GM12878 (cell line): ENCODE results near the gene ANKMY1. TPM values are rescaled to one million over a fixed set of nuclear protein-coding genes. Genes with fewer than 3 reads are reported as not detected.

ENCODE experiments used
- ATAC-seq: fragments of 200-7000 bp; cut with Tn5 transposase; 3 replicates; pipeline ENCODE4 v1.9.1; 2020; ENCODE audit warnings: mild to moderate bottlenecking, moderate library complexity
- BruUV-seq: library from RNA; stranded (reverse); fragments of 400-500 nt; replicated peaks from 2 replicates; lab custom pipeline; 2021; lab: Mats Ljungman, UMichigan
- CTCF ChIA-PET: fragments of 300-600 bp; sonication (Branson Sonifier 250); formaldehyde crosslinking; extraction: SDS; loops from one replicate; lab custom pipeline; 2021; ENCODE audit warnings: inconsistent platforms; lab: Yijun Ruan, JAX
- POLR2A ChIA-PET: fragments of 350-600 bp; formaldehyde crosslinking; extraction: SDS; loops from one replicate; lab custom pipeline; 2021; ENCODE audit warnings: inconsistent platforms; lab: Charles Lee
- RAD21 ChIA-PET: fragments of 300-600 bp; sonication (Branson Sonifier 250); formaldehyde crosslinking; loops from one replicate; lab custom pipeline; 2023; ENCODE audit warnings: antibody characterized with exemption; ENCODE audit not compliant: unreplicated experiment; lab: Charles Lee
- SMC1A ChIA-PET: fragments of 300-600 bp; sonication (Branson Sonifier 250); formaldehyde crosslinking; loops from one replicate; lab custom pipeline; 2023; ENCODE audit not compliant: unreplicated experiment, uncharacterized antibody; lab: Charles Lee
- DNase-seq: peaks from one replicate; pipeline ENCODE4 v3.0.0-alpha.2; 2011; ENCODE audit warnings: low read depth, low spot score
- FAIRE-seq: peaks from 3 replicates; lab custom pipeline; 2011; peaks lifted over from hg19 to GRCh38; lab: Jason Lieb, UNC
- H2AFZ ChIP-seq: 2 replicates; pipeline ENCODE4 v1.6.0; 2011; ENCODE audit warnings: low read depth, low read length, control low read depth; ENCODE audit not compliant: control insufficient read depth
- H3K27ac ChIP-seq: 2 replicates; pipeline ENCODE4 v1.5.1; 2011; ENCODE audit warnings: control low read depth; ENCODE audit not compliant: control insufficient read depth, insufficient read depth
- H3K27me3 ChIP-seq, 2 experiments: replicated peaks in 1 of 2; 2 replicates each; pipeline versions ENCODE4 v1.6.0 to v1.6.1; 2011; ENCODE audit warnings: low read length in 1 of 2; ENCODE audit not compliant: control insufficient read depth in 2 of 2, insufficient read depth in 2 of 2
- H3K36me3 ChIP-seq, 2 experiments: 2 replicates each; pipeline ENCODE4 v1.5.1; 2011; ENCODE audit warnings: low read length in 1 of 2; ENCODE audit not compliant: control insufficient read depth in 2 of 2, insufficient read depth in 2 of 2
- H3K4me1 ChIP-seq: 2 replicates; pipeline ENCODE4 v1.6.1; 2011; ENCODE audit warnings: mild to moderate bottlenecking, low read length, moderate library complexity, mixed read lengths; ENCODE audit not compliant: control insufficient read depth, insufficient read depth
- H3K4me2 ChIP-seq: 2 replicates; pipeline ENCODE4 v1.6.0; 2011; ENCODE audit warnings: control low read depth; ENCODE audit not compliant: control insufficient read depth, insufficient read depth
- H3K4me3 ChIP-seq: fragments of 200-600 bp; sonication (generic); 2 replicates; pipeline ENCODE4 v1.5.1; 2016
- H3K79me2 ChIP-seq: 2 replicates; pipeline ENCODE4 v1.6.0; 2011; ENCODE audit warnings: low read length; ENCODE audit not compliant: control insufficient read depth, insufficient read depth
- H3K9ac ChIP-seq: 2 replicates; pipeline ENCODE4 v1.8.0; 2011; ENCODE audit warnings: low read length, control low read depth, mixed read lengths; ENCODE audit not compliant: control insufficient read depth, insufficient read depth
- H3K9me3 ChIP-seq: replicated peaks from 3 replicates; pipeline ENCODE4 v1.5.1; 2011; ENCODE audit warnings: mild to moderate bottlenecking, low read length; ENCODE audit not compliant: control insufficient read depth, insufficient read depth
- H4K20me1 ChIP-seq: 2 replicates; pipeline ENCODE4 v1.6.0; 2011; ENCODE audit not compliant: control insufficient read depth, insufficient read depth
- ASH2L ChIP-seq: fragments of 300-600, 200-600 bp; sonication (generic); IDR thresholded peaks from 2 replicates; pipeline ENCODE4 v1.6.1; 2017; ENCODE audit warnings: low read depth, mild to moderate bottlenecking, borderline replicate concordance
- ATF7 ChIP-seq: fragments of 450-650 bp; IDR thresholded peaks from 2 replicates; pipeline ENCODE4 v1.6.1; 2016; ENCODE audit warnings: low read depth, mild to moderate bottlenecking
- CBX3 ChIP-seq: fragments of 200-600 bp; sonication (generic); IDR thresholded peaks from 2 replicates; pipeline ENCODE4 v1.6.1; 2016; ENCODE audit warnings: low read depth, borderline replicate concordance
- CHD1 ChIP-seq: IDR thresholded peaks from 2 replicates; pipeline ENCODE4 v1.6.1; 2012; ENCODE audit warnings: low read depth, low read length, improper control_type of control experiment
- CHD2 ChIP-seq: IDR thresholded peaks from 2 replicates; pipeline ENCODE4 v1.6.1; 2011; ENCODE audit warnings: low read depth, low read length, improper control_type of control experiment, borderline replicate concordance
- HDAC2 ChIP-seq: fragments of 200-600 bp; sonication (generic); IDR thresholded peaks from 2 replicates; pipeline ENCODE4 v1.6.1; 2017
- HDGF ChIP-seq: fragments of 450-650 bp; IDR thresholded peaks from 2 replicates; pipeline ENCODE4 v1.6.1; 2016; ENCODE audit warnings: antibody characterized with exemption
- IKZF1 ChIP-seq: fragments of 450-650 bp; conservative IDR thresholded peaks from 2 replicates; pipeline ENCODE4 v1.6.1; 2017; ENCODE audit warnings: antibody characterized with exemption, mild to moderate bottlenecking
- JUND ChIP-seq: IDR thresholded peaks from 2 replicates; pipeline ENCODE4 v1.6.1; 2012; ENCODE audit warnings: low read depth, mild to moderate bottlenecking, low read length, improper control_type of control experiment, moderate library complexity
- MEF2A ChIP-seq: IDR thresholded peaks from 2 replicates; pipeline ENCODE4 v1.6.1; 2011; ENCODE audit warnings: low read depth, mild to moderate bottlenecking, low read length, moderate library complexity; ENCODE audit not compliant: insufficient read depth
- MEF2B ChIP-seq: fragments of 450-650 bp; IDR thresholded peaks from 2 replicates; pipeline ENCODE4 v1.6.1; 2018; ENCODE audit warnings: mild to moderate bottlenecking, moderate library complexity; ENCODE audit not compliant: partially characterized antibody, poor library complexity, severe bottlenecking
- NR2C2 ChIP-seq: IDR thresholded peaks from 2 replicates; pipeline ENCODE4 v1.6.1; 2011; ENCODE audit warnings: borderline replicate concordance, low read depth; ENCODE audit not compliant: control insufficient read depth, insufficient read length
- PAX5 ChIP-seq: IDR thresholded peaks from 2 replicates; pipeline ENCODE4 v1.6.1; 2011; ENCODE audit warnings: low read depth, low read length, borderline replicate concordance
- RAD21 ChIP-seq: IDR thresholded peaks from 2 replicates; pipeline ENCODE4 v1.6.1; 2011; ENCODE audit warnings: mild to moderate bottlenecking, low read depth, low read length, moderate library complexity; ENCODE audit not compliant: insufficient read depth
- SUZ12 ChIP-seq: fragments of 200-600 bp; sonication (generic); IDR thresholded peaks from one replicate; pipeline ENCODE4 v1.6.1; 2018; ENCODE audit warnings: antibody characterized with exemption, mild to moderate bottlenecking; ENCODE audit not compliant: unreplicated experiment
- WGBS: methylation state at CpG from one replicate; pipeline ENCODE4 v1.1.6; 2016; ENCODE audit warnings: low lambda C conversion rate; ENCODE audit not compliant: insufficient replicate concordance, insufficient coverage; ENCODE audit errors: missing lambda C conversion rate; 5-methylcytosine and 5-hydroxymethylcytosine counted together
- in situ Hi-C: fragments of 300-500 bp; cut with MboI; formaldehyde crosslinking; loops from 9 replicates; pipeline ENCODE4 v1.14.3; 2018; ENCODE audit warnings: mixed read lengths
- intact Hi-C: fragments of 100-400 bp; cut with micrococcal nuclease; formaldehyde crosslinking; loops from one replicate; pipeline ENCODE4 v1.14.2; 2022; ENCODE audit not compliant: unreplicated experiment
- polyA plus RNA-seq, 11 experiments: library from polyadenylated mRNA; depleted of rRNA in 4 of 11; unstranded in 6 of 11; stranded (reverse) in 5 of 11; fragments of >200 nt; fragmentation: Nextera tagmentation in 4 of 11; fragmentation: Illumina TruSeq in 1 of 11; extraction: Ambion mirVana in 4 of 11; extraction: Trizol in 1 of 11; gene quantifications; 1 replicate in 1 of 11; 2 replicates in 10 of 11; pipeline versions ENCODE4 v1.2.1 to v1.2.3, GENCODE V29; 2011 to 2016; ENCODE audit warnings: inconsistent platforms in 2 of 11, missing spikeins in 2 of 11, low read depth in 1 of 11
- total RNA-seq, 4 experiments: library from RNA; depleted of rRNA in 3 of 4; stranded (reverse); fragments of >200 nt in 3 of 4; fragmentation: Illumina TruSeq in 1 of 4; extraction: Trizol in 1 of 4; gene quantifications; 2 replicates each; pipeline versions ENCODE4 v1.2.1 to v1.2.3, GENCODE V29; 2013 to 2021
- TF ChIP-seq, protein P1 (sequence below): IDR thresholded peaks from 2 replicates; pipeline ENCODE4 v1.6.1; 2011; ENCODE audit warnings: mild to moderate bottlenecking, low read depth, low read length, moderate library complexity; ENCODE audit not compliant: insufficient replicate concordance
- TF ChIP-seq, protein P2 (sequence below): IDR thresholded peaks from 2 replicates; pipeline ENCODE4 v1.6.1; 2011; ENCODE audit warnings: low read depth, low read length, improper control_type of control experiment, borderline replicate concordance

ANKMY1 gene
- total and polyA plus RNA-seq, 10 of the 15 experiments (the other 5 are each of a cell fraction or from before 2014, with no cell fraction given), result 1.1 to 15.3 (median 11.1) TPM

DNA sequence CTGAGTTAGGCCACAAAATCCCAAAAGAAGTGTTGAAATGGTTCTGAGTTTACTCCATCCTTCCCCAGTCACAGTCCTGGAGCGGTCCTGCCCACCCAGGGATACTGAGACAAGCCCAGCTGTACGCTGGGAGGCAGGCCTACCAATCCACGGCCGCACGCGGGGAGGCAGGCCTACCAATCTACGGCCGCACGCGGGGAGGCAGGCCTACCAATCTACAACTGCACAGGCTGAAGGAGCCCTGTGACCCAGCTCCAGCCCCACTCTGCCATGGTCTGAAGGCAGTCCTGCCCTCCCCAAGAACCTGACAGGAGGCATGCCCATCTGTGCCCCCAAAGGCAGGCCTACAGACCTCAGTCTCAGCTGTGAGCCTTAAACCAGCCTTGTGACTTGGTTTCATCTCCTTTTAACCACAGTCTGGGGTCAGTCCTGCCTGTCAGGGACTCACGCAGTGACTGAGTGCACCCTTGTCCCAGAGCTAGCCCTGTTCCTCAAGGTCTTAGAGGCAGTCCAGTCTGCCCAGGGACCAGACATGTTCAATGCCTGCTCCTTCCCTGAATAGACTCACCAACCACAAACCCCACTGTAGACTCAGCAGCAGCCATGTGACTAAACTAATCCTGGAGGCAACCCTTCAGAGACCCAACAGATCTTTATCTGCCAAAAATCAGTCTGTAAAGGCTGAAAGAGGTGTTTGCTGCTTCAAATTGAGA, 85.6 kb downstream of the ANKMY1 start:
- ChIA-PET RAD21 (no interaction called here), SMC1A (no interaction called here), POLR2A (no interaction called here), CTCF (no interaction called here)
- Histone ChIP-seq H3K4me2 (no peak overlapping the region), H3K27ac (no peak overlapping the region), H3K9me3 (peaks cover 3% of the 10 kb centered on the region; the same call in 2 of the 3 replicates), H3K79me2 (no peaks in the 10 kb centered on the region), H3K36me3 (no peaks in the 10 kb centered on the region), H2AFZ (no peak overlapping the region), H4K20me1 (no peaks in the 10 kb centered on the region), H3K4me1 (peaks cover 6% of the 10 kb centered on the region), H3K4me3 (no peak overlapping the region), H3K9ac (no peak overlapping the region), H3K27me3 (no peaks in the 10 kb centered on the region)
- intact Hi-C loops (no loop called here), in situ Hi-C loops (no loop called here)
- DNase-seq, result no peak
- no peak for ATAC-seq
- TF ChIP-seq ATF7 (no peak), RAD21 (no peak), PAX5 (no peak)
- no peak for FAIRE-seq
- no TSS peak for BruUV-seq
- WGBS, result 96% methylated on average over 11 of the region's 11 CpGs

DNA sequence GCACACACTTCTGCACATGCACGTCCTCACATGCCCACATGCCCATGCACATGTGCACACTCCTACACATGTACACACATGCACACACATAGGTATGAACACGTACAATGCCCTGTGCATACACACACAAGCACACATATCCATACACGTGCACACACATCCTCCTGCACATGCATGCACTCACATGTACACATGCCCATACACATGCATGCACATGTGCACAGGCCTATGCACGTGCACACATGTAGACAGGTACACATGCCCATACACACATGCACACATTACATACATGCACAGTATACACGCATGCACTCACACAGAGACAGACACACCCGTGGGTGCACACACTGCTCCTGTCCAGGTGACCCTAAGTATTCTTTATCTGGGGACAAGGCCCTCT, 88.0 kb downstream of the ANKMY1 start:
- ChIA-PET CTCF (no interaction called here), POLR2A (no interaction called here), SMC1A (no interaction called here), RAD21 (no interaction called here)
- Histone ChIP-seq H2AFZ (no peak overlapping the region), H3K36me3 (no peaks in the 10 kb centered on the region), H3K4me1 (peaks cover 6% of the 10 kb centered on the region), H3K27me3 (no peaks in the 10 kb centered on the region), H3K79me2 (no peaks in the 10 kb centered on the region), H3K9ac (no peak overlapping the region), H3K9me3 (peaks cover 3% of the 10 kb centered on the region; the same call in 2 of the 3 replicates), H4K20me1 (no peaks in the 10 kb centered on the region), H3K4me3 (no peak overlapping the region), H3K4me2 (no peak overlapping the region), H3K27ac (no peak overlapping the region)
- in situ Hi-C loops (no loop called here), intact Hi-C loops (no loop called here)
- no TSS peak for BruUV-seq
- no peak for DNase-seq
- ATAC-seq, result no peak
- no peak for FAIRE-seq
- 65% methylated on average over 6 of the region's 6 CpGs for WGBS
- no peak for TF ChIP-seq JUND
- no peak for TF ChIP-seq MEF2A
- TF ChIP-seq HDAC2, result no peak
- TF ChIP-seq CBX3, result no peak
- no peak for TF ChIP-seq CHD1
- TF ChIP-seq, protein P1, sequence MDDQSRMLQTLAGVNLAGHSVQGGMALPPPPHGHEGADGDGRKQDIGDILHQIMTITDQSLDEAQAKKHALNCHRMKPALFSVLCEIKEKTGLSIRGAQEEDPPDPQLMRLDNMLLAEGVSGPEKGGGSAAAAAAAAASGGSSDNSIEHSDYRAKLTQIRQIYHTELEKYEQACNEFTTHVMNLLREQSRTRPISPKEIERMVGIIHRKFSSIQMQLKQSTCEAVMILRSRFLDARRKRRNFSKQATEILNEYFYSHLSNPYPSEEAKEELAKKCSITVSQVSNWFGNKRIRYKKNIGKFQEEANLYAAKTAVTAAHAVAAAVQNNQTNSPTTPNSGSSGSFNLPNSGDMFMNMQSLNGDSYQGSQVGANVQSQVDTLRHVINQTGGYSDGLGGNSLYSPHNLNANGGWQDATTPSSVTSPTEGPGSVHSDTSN, result no peak
- TF ChIP-seq MEF2B, result no peak
- TF ChIP-seq, protein P2, sequence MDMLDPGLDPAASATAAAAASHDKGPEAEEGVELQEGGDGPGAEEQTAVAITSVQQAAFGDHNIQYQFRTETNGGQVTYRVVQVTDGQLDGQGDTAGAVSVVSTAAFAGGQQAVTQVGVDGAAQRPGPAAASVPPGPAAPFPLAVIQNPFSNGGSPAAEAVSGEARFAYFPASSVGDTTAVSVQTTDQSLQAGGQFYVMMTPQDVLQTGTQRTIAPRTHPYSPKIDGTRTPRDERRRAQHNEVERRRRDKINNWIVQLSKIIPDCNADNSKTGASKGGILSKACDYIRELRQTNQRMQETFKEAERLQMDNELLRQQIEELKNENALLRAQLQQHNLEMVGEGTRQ, result no peak
- no peak for TF ChIP-seq IKZF1
- TF ChIP-seq SUZ12, result no peak
- no peak for TF ChIP-seq ASH2L
- TF ChIP-seq HDGF, result no peak
- TF ChIP-seq CHD2, result no peak
- TF ChIP-seq NR2C2, result no peak
